ENCODE results near the gene CC2D1B.

Gene CC2D1B

DNA sequence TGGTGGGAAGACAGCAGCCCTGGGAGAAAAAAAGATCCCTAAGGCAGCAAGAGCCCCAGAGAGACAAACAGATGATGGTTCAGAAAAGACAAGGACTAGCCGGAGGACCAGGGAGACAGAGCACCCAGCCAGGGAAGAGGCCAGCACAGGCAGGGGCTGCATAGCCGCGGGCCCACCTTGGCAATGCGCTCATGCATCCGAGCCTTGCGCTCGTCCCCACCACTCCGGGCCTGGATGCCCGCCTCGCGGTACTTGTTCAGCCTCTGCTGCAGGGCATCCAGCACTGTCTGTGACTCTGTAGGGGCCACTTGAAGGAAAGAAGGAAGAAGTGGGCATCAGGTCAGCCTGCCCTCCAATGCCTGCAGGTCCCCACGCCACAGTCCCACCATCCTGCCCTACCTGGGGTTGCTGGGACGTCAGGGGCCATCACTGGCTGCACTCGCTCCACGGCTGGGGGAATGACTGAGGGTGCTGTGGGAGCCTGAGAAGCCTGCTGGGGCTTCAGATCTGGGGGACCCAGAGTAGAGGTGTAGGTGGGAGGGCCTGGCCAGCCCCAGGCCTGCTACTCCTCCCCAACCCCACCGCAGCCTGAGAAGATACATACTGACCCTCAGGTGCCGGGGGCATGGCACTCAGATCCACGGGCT is 7.0 kb downstream of the CC2D1B start:
- TF ChIP-seq, protein P1, sequence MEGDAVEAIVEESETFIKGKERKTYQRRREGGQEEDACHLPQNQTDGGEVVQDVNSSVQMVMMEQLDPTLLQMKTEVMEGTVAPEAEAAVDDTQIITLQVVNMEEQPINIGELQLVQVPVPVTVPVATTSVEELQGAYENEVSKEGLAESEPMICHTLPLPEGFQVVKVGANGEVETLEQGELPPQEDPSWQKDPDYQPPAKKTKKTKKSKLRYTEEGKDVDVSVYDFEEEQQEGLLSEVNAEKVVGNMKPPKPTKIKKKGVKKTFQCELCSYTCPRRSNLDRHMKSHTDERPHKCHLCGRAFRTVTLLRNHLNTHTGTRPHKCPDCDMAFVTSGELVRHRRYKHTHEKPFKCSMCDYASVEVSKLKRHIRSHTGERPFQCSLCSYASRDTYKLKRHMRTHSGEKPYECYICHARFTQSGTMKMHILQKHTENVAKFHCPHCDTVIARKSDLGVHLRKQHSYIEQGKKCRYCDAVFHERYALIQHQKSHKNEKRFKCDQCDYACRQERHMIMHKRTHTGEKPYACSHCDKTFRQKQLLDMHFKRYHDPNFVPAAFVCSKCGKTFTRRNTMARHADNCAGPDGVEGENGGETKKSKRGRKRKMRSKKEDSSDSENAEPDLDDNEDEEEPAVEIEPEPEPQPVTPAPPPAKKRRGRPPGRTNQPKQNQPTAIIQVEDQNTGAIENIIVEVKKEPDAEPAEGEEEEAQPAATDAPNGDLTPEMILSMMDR (IDR thresholded peaks at IDR 0.05): no peak
- intact Hi-C loops (cut with DNase I; ENCODE audit: low total_unique reads): no loop called here
- Histone ChIP-seq H3K9me3 (no peaks in the 10 kb centered on the region), H3K27ac (no peak overlapping the region), H3K36me3 (peaks cover 87 to 92% (median 89%) of the 10 kb centered on the region in 3 donors), H3K4me3 (no peak overlapping the region), H3K27me3 (no peaks in the 10 kb centered on the region), H3K4me1 (peaks cover 0 to 1% (median under 1%) of the 10 kb centered on the region in 4 donors)
- no peak for DNase-seq

DNA sequence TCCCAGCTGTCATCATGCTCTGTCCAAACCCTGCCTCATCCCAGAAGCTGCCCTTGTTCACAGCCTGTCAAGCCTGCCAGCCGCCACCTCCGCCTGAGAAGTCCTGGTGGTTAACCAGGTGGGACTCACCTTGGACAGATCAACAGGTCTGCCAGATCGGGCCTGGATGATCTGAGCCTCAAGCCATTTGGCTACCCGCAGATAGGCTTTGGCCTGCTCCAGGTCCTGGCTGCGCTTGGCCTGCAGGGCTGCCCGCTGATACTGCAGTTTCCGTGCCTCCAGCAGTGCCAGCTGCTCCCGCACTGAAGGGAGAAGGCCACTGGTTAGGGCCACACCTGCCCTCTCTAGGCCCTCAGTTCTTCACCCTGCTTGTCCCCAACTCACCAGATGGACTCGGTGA is 8.6 kb downstream of the CC2D1B start:
- Histone ChIP-seq H3K27me3 (no peaks in the 10 kb centered on the region), H3K36me3 (peaks cover 96 to 100% (median 100%) of the 10 kb centered on the region in 3 donors), H3K4me3 (no peak overlapping the region), H3K4me1 (no peaks in the 10 kb centered on the region), H3K27ac (no peak overlapping the region), H3K9me3 (no peaks in the 10 kb centered on the region)
- no peak for DNase-seq
- intact Hi-C loops (cut with DNase I; ENCODE audit: low total_unique reads): no loop called here
- TF ChIP-seq, protein P1 (IDR thresholded peaks at IDR 0.05): no peak

DNA sequence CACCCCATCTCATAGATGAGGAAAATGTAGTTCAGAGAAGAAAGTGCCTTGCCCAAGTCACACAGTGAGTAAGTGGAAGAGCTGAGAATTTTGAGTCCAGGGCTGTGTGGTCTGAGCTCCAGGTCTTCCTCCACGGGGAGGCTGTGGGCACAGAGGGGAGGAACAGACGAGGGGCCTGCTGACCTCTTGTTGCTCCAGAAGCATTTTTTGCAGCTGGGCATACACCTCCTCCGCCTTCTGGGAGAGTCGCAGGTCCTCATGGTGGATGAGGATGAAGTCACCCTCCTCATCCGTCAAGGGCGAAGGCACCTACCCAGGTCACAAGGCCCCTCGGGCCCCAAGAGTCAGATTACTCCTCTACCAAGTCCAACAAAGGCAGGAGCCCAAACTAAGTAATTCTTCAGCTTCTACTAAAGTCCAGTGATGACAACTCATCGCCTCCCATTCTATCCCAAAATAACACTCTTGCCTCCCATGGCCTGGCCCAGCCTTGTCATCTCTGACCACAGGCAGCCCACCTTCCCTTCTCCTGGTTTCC is 9.1 kb downstream of the CC2D1B start:
- no peaks in the 10 kb centered on the region for H3K27me3 ChIP-seq
- peaks cover 91 to 100% (median 98%) of the 10 kb centered on the region in 3 donors for H3K36me3 ChIP-seq
- H3K4me1 ChIP-seq: no peaks in the 10 kb centered on the region
- TF ChIP-seq, protein P1 (IDR thresholded peaks at IDR 0.05): no peak
- H3K9me3 ChIP-seq: no peaks in the 10 kb centered on the region
- DNase-seq: no peak
- H3K27ac ChIP-seq: no peak overlapping the region
- no peak overlapping the region for H3K4me3 ChIP-seq
- intact Hi-C loops (cut with DNase I; ENCODE audit: low total_unique reads): no loop called here

DNA sequence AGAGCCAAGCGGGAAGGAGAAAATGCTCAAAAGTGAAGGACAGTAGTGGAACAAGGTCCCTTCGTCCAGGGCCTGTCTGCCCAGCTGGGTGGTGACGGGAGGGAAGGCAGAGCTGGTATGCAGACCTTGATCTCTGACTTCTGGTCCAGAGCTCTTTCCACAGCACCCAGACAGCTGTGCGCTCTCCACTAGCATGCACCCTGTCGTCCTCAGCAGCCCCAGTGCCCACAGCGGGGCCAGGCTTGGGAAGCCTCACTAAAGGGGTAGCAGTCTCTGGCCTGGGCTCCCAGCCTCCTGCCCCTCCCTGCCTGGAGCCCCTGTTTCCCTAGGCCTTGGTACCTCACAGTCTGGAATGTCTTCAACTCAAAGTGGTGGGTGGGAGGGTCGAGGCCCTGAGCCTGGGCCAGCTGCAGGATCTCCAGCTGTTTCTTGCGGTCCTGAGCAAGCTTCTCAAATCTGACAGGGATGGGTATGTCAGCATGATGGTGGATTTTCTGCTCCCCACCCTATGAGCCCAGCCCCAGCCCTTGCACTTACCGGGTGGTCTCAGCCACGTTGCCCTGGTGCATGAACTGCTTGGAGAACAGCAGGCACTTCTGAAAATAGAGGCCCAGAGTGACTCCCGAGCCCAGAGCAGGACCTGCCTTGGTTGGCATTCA is 10.0 kb downstream of the CC2D1B start:
- Histone ChIP-seq H3K36me3 (peaks cover 82 to 98% (median 96%) of the 10 kb centered on the region in 3 donors), H3K9me3 (no peaks in the 10 kb centered on the region), H3K27ac (no peak overlapping the region), H3K4me1 (no peaks in the 10 kb centered on the region), H3K4me3 (no peak overlapping the region), H3K27me3 (no peaks in the 10 kb centered on the region)
- intact Hi-C loops (cut with DNase I; ENCODE audit: low total_unique reads): no loop called here
- no peak for DNase-seq
- TF ChIP-seq, protein P1 (IDR thresholded peaks at IDR 0.05): no peak

DNA sequence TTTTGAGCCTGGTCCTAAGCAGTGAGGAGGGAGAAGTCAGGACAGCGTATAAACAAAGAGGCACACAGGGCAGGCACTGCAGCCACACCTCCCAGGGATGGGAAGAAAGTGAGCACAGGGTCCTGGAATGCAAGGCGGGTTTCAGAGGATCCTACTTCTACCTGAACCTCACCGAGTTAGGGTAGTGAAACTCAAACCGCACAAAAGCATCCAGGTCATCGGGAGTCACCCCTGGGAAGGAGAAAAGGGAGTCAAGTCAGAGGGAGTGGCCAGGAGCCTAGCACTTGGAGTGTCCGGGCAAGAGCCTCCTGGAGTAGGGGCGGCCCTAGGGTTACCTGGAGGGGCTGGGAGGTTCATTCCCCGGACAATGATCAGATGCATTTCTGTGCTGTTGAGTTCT is 10.6 kb downstream of the CC2D1B start:
- no peak for DNase-seq
- H3K36me3 ChIP-seq: peaks cover 77 to 98% (median 96%) of the 10 kb centered on the region in 3 donors
- TF ChIP-seq, protein P1 (IDR thresholded peaks at IDR 0.05): no peak

More for the DNA sequence above, 10.6 kb downstream of the CC2D1B start:
- intact Hi-C loops (cut with DNase I; ENCODE audit: low total_unique reads): no loop called here
- Histone ChIP-seq H3K27me3 (no peaks in the 10 kb centered on the region), H3K4me1 (no peaks in the 10 kb centered on the region), H3K4me3 (no peak overlapping the region), H3K9me3 (no peaks in the 10 kb centered on the region), H3K27ac (no peak overlapping the region)
